Measurements from ENCODE around the gene SNED1.

Gene SNED1

DNA sequence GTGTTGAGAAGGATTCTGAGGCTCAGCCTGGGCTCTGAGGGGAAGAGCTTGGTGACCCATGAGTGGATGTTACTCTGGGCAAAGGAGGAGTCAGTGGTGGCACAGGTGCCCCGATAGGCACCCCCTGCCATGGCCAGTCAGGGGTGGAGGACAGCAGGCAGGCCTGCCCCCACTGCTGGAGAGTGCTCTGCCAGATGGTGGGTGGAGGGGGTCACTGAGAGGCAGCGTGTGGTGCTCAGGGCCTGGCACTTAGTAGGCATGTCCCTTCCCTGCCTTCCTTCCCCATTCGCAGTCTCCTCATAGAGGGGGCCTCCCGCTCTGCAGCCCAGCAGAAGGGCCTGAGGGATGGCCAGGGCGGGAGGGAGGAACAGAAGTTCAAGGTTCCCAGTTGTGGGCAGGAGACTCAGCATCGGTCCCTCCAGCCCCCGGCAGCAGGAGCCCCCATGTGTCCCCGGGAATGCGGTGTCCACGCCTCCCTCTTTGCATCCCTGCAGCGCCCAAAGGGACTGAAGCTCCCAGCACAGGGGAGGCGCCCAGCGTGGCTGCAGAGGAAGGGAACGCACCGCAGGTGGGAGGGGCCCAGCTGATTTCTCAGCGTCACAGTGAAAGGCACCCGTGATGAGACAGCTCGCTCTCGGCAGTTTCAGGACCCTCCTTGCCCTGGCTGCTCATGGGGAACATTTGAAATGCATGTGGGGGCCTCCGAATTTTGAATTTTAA, 5.7 kb upstream of the SNED1 start:
- DNase-seq: no peak

DNA sequence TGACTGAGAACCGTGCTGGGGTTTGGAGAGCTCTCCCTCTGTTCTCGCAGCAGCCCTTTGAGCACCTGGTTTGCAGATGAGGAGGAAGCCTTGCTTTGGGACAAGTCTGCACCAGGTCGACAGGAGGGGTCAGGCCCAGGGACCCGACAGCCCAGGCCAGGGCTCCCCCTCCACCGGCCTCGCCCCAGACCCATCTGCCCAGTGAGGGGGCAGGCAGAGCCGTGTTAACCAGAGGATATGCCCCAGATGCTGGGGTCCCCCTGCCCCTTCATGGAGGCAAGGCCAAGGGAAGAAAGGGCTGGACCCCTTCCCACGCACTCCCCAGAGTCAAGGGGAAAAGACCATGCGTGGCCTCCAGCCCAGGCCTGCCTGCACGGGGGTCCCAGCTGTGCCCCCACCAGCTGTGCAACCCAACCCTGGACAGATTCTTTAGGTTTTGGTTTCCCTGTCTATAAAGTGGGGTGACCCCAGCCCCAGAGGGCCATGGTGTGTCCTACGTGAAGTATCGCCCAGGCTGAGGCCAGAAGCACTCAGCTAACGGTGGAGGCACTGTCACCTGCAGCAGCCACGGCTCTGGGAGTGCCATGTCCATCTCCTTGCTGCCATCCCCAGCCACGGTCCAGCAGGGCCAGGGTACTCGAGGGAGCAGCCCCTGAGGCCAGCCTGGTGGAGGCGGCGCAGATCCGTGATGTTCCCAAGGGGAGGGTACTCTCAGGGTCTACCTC, 4.8 kb upstream of the SNED1 start:
- no peak for DNase-seq

DNA sequence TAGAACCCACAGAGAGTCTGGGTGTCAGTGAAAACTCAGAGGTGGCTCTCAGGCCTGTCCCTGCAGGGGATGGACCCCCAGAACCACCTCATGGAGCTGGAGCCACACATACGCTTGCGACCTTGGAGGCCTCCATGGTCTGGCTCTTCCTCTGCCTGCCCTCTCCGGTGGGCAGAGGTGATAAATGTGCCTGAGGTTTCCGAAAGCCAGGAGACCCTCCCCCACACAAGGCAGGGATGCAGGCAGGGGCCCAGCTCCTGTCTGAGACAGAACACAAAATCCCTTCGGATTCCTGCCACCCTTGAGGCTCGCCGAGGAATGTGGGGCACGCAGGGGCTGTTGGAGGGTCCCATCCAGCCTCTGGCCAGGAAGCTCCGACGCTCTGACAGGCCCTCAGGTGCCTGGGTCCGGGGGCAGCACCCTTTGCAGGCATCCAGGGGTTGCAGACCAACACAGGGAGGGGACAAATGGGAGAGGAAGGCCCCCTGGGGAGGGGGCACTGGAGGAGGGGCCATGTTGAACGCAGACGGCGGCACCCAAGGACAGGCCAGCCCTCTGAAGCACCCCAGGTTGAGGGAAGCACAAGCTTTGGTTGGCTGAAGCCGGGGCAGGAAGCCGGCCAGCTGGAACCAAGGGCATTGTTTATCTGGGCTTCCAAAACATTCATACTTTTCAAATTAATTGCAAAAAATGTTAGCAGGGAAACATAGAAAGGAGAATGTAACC, 4.1 kb upstream of the SNED1 start:
- no peak for DNase-seq

DNA sequence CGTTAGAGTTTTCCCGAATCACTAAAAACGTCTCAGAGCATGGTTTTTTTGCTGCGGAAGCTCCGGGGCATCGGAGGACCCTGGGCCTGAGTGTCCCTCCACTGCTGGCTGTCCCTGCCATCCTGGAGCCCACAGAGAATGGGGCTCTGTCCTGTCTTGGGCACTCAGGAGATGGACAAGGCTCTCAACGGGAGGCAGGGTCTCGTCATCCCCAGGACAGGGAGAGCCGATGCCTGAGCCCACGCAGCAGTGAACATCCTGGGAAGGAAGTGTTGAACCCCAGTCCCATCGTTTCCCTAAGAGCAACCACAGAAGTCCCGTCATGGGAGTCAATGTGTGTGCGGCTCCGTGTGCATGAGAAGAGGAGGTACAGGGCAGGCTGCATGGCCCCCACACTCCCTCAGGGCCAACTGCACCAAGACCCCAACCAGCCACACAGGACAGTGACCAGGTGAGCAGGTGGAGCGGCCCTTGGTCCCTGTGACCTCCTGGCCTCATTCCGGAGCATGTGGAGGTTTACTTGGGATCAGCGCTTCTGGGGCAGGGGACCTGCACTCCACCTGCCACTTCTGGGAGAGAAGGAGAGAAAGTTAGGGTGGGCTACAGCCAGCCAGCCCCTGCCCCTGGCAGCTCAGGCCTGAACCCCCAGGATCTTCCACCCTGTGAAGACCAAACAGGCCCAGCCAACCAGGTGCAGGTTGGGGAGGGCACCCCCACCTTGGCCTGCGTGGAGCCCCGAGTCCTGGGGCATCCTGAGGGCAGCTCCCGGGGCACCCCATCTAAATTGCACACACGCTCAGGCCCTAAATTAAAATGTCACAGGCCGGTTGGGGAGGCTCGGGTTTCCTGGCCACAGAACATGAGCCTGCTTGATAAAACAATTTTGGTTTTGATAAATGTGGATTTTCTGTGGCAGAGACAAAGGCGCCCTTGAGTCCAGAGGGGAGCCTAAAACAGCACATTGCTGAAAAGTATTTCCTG, 3.1 kb upstream of the SNED1 start:
- no peak for DNase-seq

DNA sequence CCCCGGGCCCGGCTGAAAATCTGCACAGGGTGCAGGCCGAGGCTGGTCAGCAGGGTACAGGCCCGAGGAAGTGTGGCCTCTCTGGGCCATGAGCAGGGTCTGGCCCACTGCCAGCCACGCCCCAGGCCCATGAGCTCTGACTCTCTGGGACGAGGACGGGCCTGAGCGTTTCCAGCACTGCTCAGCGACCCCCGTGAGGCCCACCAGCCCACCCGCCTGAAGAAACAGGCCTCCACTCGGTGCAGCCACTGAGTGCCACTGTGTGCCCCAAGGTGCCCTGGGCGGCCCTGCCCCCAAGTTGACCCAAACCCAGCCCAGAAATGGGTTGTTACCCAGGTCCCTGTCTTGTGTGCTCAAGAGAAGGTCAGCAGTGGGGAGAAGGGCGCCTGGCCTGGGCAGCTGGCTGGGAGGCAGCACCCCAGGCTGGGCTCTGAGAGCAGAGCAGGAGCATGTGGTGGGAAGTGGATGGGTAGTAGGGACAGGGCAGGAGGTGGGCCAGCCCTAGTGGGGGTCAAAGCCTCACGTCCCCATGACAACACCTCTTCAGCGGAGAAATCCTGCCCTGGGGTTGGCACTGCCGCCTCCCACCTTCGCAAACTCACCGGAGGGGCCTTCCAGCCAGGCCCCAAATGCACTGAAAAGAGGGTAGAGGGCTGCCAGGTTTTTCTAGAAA, 2.1 kb upstream of the SNED1 start:
- DNase-seq: no peak

DNA sequence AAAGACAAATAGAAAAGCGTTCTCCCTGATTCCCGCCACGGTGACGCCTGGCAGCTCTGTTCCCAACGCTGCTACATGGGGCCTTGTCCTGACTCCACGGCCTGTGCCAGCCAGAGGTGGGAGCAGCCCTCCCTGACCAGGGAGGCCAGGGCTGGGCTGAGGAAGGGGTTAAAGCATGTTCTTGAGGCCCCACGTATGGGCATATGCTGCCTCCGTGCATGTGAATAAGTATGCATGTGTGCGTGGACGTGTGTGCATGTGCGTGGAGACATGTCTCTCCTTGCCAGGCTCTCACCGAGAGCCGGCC, 1.6 kb upstream of the SNED1 start:
- DNase-seq: no peak

DNA sequence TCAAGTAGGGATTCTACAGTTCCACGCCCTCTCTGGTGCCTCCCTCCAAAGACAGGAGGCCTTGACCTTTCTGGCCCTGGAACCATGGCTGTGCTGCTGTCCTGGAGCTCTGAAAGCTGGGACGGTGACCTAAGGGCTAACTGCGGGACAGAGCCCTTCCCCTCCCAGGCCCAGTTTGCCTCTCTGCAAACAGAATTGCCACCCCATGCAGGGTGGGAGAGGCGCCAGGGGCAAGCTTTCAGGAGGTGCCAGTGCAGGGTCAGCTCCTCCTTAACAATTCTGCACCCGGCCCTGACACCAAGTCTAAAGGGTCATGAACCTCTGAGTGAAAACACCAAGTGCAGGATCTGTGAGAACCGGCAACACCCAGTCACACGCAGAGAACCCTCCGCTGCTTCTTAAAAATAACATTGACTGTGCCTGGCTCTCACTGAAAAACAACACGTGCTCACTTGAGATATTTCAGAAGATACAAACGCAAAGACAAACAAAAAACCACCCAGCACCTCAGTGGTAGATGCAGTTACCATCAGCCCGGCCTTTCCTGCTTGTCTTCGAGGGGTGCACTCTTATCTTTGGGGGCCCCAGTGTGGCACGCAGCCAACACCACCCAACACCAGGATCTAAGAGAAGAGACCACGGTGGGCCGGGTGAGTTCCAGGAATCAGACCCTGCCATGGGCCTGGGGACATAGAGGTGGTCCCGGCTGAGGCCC, 1.1 kb upstream of the SNED1 start:
- DNase-seq: no peak

DNA sequence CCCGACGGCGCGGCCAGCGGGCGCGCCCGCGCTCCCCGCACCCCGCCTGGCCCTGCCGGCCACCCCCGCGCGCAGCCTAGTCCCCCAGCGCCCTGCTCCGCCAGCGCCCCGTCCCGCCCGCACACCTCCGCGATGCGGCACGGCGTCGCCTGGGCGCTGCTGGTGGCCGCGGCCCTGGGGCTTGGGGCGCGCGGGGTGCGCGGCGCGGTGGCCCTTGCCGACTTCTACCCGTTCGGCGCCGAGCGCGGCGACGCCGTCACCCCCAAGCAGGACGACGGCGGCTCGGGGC, 232 bp downstream of the SNED1 start:
- DNase-seq: no peak

DNA sequence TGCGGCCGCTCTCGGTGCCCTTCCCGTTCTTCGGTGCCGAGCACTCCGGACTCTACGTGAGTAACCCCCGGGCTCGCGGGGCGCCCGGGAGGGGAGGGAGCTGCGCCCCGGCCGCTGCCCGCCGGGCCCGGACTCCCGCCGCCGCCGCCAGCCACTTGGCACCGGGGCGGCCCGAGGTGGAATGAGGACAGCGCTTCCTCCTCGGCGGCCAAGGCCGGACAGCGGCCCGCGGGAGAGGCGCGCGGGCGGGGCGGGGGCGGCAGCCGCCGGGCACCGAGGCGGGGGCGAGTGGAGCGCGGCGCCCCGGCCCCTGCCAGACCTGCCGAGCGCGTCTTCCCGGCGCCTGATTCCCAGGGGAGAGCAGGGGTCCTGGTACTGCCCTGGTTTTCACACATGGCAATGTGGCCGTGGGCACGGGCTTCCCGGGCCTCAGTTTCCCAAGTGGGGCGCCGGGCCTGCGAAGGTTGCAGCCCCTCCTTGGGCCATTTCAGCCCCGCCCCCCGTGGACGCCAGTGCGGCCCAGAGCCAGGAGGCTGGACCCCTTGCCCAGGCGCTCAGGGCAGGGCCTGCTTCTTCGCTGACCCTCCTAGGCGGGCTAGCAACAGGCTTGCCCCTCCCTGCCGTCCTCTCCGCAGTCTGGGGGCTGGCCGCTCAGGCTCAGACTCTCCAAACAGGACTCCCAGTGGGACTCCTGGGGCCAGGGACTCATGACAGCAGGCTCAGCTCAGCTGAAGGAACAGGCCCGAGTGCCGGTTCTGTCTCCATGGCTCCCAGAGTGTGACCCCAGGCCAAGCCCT, 775 bp downstream of the SNED1 start:
- no peak for DNase-seq

DNA sequence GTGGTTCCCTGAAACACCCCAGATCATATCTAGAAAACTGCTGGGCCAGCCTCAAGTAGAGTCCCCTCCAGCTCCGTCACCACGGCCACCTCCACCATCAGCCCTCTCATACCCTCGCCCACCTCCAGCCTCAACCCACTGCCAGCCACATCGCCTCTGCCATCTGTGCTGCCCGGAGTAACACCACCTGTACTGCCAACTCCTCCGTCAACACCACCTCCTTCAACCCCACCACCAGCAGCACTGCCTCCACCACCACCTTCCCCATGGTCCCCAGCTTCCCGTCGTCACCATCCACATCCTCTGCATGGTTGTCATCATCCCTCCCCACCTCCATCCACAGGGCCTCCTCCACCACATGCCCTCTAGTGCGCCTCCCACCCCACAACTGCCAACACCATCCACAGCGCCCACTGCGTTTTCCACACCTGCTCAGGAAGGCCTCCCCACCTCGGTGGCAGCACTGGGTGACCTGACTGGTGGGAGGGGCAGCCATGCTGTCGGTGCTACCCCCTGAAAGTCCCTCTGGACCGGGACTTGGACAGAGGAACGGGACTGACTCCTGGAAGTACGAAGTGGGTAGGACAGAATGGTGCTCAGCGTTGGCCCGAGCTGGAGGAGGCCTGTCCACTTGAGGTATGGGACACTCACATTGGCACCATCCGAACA, 1.6 kb downstream of the SNED1 start:
- DNase-seq: no peak

DNA sequence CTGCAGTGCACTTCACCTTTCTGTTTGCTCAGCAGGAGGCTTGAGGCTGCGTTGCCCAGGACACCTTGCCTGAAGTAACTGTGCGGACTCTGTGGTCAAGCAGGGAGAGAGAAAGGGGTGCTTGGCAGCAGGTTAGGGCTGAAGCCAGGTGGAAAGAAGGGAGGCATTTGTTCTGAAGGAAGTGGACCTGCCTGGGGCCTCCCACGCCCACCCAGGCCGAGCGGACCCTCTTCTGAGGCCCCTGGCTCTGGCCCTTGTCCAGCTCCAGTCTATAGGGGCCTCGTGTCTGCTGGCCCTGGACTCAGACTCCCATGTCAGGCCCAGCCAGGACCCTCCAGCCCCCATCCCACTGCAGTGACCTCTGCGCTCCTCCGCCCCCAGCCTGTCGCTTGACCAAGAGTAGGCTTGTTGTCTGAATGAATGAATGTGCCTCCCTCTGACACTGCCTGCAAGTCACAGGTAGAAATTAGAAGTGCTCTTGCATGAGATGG, 2.5 kb downstream of the SNED1 start:
- DNase-seq: no peak

DNA sequence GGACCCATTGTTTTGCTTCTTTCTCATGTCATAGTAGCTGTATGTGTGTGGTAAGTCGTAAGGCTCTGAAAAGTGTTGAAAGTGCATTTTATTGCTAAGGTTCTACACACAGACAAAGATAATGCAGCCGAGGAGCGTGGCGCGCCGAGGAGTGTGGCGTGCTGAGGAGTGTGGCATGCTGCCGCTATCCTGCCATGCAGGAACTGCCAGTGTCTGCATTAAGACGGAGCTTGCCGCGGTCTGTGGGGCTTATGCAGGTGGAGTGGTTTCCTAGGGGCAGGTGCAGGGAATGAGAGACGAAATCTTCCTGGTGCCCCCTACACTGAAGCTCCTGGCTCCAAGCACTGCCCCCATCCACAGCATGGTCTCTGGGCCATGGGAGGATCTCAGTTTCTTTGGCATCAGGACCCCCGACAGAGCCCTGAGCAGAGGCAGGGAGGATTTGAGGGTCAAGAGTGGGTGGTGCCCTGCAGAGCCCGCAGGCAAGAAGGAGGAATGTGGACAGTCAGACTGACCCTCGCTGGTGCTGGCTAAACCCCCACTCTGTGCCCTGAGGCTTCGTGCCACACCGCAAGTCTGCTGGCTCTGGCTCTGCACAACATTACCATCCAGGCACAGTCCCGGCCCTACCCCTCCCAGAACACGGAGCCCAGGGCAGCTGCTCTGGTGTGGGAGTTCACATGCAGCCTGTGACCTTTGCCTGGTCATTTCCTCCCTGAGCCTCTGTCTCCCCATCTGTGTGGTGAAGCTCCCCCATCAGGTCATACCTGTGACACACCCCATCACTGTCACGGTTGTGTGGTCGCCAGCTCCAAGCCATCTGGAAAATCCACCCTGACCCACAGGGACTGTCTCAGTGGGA, 3.2 kb downstream of the SNED1 start:
- DNase-seq: no peak

DNA sequence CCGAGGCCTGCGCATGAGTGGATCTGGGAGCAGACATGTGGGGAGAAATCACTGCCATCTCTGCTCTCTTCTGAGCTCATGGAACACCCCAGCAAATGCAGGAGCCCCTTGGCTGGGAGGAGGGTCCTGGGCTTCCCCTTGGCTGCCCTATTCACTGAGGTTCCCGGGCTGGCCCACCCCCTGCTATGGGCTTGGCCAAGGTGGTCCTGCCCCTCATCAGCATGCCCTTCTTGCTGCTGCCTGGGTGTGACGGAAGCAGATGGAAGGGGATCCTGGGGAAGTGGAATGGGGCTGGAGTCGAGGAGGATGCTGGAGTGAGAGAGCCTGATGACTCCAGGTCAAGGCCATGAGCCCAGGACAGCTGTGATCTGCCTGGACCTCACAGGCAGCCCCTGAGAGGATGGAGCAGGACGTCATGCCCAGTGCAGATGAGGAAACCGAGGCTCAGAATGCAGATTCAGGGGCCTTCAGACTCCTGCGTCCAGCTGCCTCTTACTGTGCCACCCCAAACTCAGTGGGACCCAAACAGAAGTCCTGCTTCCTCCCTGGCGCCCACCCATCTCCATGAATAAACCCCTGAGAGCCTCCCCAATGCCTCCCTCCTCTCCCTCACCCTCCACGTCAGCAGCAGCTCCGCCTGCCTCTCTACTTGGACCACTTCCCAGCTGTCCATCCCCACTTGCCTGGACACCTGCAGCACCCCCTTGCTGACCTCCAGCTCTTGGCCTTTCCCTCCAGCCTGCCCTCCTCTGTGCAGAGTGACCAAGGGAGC, 4.0 kb downstream of the SNED1 start:
- DNase-seq: no peak

DNA sequence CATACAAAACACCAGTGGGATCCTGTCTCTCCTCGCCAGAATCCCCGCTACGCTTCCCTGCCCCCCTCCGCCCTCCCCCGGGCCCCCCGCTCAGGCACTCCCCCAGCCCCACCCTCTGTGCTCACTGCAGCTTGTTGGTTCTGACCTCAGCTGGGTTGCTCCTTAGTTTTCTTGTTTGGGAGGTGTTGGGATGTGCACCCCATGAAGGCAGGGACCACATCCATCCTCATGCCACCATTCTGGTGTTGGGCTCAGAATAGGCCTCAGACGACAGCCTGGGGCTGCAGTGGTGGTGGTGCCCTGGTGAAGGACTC, 4.6 kb downstream of the SNED1 start:
- DNase-seq: no peak

DNA sequence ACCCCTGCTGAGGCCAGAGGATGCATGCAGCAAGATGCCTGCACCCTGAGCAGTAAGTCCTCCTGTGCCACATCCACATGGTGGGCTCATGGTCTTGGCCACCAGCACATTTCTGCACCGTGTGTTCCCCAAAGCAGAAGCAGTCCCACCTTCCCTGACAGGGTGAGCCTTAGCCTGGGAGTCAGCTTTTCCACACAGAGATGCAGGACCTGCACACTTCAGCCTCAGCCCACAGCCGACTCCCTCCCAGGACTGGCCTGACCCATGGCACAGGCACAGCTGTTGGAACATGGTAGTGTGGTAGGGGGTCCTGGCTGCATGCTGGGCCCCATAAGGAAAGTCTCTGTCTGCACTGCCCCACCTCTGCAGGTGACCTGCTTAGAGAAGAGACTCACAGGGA, 5.0 kb downstream of the SNED1 start:
- no peak for DNase-seq

DNA sequence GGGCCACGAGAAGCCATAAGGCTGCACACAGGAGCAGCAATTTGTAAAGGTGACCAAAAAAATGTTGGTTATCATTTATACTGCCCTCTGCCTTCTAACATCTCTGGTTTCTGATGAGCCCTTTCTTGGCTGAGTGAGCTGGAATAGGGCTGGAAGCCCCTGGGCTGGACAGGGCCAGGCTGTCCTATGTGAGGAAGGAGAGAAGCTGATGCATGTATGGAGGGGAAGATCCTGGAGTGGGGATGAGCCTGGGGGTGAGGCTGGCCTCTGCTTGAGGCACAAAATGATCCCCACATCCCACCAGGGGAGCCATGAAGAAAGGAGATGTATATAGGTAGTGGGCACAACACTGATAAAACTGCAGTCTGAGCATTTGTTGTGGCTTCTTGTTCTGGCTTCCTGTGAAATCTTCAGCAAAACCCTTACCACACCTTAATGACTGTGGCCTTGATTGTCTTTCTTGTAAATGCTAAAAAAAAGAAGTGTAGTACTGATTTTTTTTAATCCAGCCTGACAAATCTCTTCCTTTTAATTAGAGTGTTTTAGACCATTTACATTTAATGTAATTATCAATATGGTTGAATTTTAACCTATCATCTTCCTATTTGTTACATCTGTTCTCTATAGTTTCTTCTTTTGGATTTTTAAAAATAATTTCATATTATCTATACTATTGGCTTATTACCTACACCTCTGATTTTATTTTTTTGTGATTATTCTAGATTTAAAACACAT, 5.6 kb downstream of the SNED1 start:
- DNase-seq: no peak

DNA sequence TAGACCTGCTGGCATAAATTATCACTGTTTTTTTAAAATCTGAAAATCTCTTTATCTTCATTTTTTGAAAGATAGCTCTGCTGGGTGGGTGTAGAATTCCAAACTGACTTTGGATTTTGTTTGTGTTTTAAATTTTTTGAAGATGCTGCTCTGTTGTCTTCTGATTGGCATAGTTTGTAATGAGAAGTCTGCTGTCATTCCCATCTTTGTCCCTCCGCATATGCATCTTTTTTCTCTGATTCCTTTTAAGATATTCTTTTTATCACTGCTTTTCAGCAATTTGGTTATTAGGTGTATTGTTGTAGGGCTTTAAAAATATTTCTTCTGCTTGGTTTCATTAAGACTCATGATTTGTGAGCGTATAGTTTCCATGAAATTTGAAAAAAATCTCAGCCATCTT, 7.2 kb downstream of the SNED1 start:
- no peak for DNase-seq

DNA sequence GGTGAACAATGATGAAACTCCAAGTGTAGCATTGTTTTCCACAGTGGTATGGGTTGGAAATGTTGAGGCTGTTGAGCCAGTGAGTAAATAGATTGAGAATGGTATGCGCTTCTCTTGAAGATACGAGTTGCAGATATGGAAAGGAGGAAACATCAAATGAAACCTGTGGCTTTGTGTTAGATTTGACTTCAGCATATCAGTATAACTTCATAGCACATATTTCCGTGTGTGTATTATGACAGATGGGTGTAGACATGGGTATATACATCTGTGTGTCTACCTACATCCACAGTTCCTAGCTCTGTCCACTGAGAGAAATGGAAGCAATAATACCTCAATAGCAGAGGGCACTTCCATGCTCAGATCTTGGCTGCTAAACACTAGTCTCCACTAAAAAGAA, 8.0 kb downstream of the SNED1 start:
- no peak for DNase-seq

Data from DMS79 (cell line).